Measurements from ENCODE around the gene CHRNB1. TPM values are rescaled to one million over a fixed set of nuclear protein-coding genes. Genes with fewer than 3 reads are reported as not detected.

CHRNB1 gene
- total RNA-seq, 4 donors from 2014 or later = 4.7 to 12.1 (median 8.1) TPM

GRCh38 chr17:7462474-7463371 is 17.9 kb downstream of the CHRNB1 start:
- no peak overlapping the region for H3K4me3 ChIP-seq
- H3K4me1 ChIP-seq = peaks cover 2 to 30% (median 17%) of the 10 kb centered on the region in 3 donors
- TF ChIP-seq POLR2A (IDR thresholded peaks at IDR 0.05) (no peak), EP300 (IDR thresholded peaks at IDR 0.05) (no peak), CTCF (IDR thresholded peaks at IDR 0.05) (no peak), POLR2AphosphoS5 (IDR thresholded peaks at IDR 0.05) (no peak)
- no peaks in the 10 kb centered on the region for H3K27me3 ChIP-seq
- peak overlapping the region in 1 of 4 donors; percentile 8 for H3K27ac ChIP-seq
- H3K36me3 ChIP-seq = peaks cover 0 to 55% of the 10 kb centered on the region in 2 donors
- H3K9me3 ChIP-seq = no peaks in the 10 kb centered on the region
- ATAC-seq = no peak
- 80 to 90% methylated on average over 8 to 10 of the region's 44 CpGs for WGBS, 2 donors (ENCODE audit: low coverage in 1 of 2)

GRCh38 chr17:7463372-7463846 is 18.5 kb downstream of the CHRNB1 start:
- Histone ChIP-seq H3K27ac (peak overlapping the region in 1 of 4 donors; percentile 8), H3K4me1 (peaks cover 2 to 37% (median 17%) of the 10 kb centered on the region in 3 donors), H3K27me3 (no peaks in the 10 kb centered on the region), H3K36me3 (peaks cover 0 to 55% of the 10 kb centered on the region in 2 donors), H3K9me3 (no peaks in the 10 kb centered on the region), H3K4me3 (no peak overlapping the region)
- WGBS, 2 donors (ENCODE audit: low coverage in 1 of 2) = 80 to 95% methylated on average over 4 to 7 of the region's 14 CpGs
- ATAC-seq = no peak
- TF ChIP-seq EP300 (IDR thresholded peaks at IDR 0.05) (no peak), POLR2A (IDR thresholded peaks at IDR 0.05) (no peak), CTCF (IDR thresholded peaks at IDR 0.05) (no peak), POLR2AphosphoS5 (IDR thresholded peaks at IDR 0.05) (no peak)

GRCh38 chr17:7464081-7464480 is 19.2 kb downstream of the CHRNB1 start:
- H3K9me3 ChIP-seq = no peaks in the 10 kb centered on the region
- no peak overlapping the region for H3K27ac ChIP-seq
- TF ChIP-seq EP300 (IDR thresholded peaks at IDR 0.05) (no peak), POLR2A (IDR thresholded peaks at IDR 0.05) (no peak), POLR2AphosphoS5 (IDR thresholded peaks at IDR 0.05) (no peak), CTCF (IDR thresholded peaks at IDR 0.05) (no peak)
- no peak for ATAC-seq
- H3K27me3 ChIP-seq = no peaks in the 10 kb centered on the region
- WGBS, 2 donors (ENCODE audit: low coverage in 1 of 2) = no CpG with 5 or more reads among the region's 9 CpGs
- no peak overlapping the region for H3K4me3 ChIP-seq
- peaks cover 0 to 55% of the 10 kb centered on the region in 2 donors for H3K36me3 ChIP-seq
- H3K4me1 ChIP-seq = peaks cover 2 to 44% (median 17%) of the 10 kb centered on the region in 3 donors

- H3K4me1 ChIP-seq = peaks cover 2 to 54% (median 17%) of the 10 kb centered on the region in 3 donors
- ATAC-seq = no peak
- 92% methylated on average over 19 of the region's 33 CpGs; no CpG with 5 or more reads in 1 of the 2 donors for WGBS, 2 donors (ENCODE audit: low coverage in 1 of 2)
- TF ChIP-seq POLR2AphosphoS5 (IDR thresholded peaks at IDR 0.05) (no peak), CTCF (IDR thresholded peaks at IDR 0.05) (no peak)
- no peaks in the 10 kb centered on the region for H3K9me3 ChIP-seq
- no peak overlapping the region for H3K4me3 ChIP-seq
- H3K27me3 ChIP-seq = no peaks in the 10 kb centered on the region
- H3K36me3 ChIP-seq = peaks cover 0 to 55% of the 10 kb centered on the region in 2 donors
- H3K27ac ChIP-seq = peak overlapping the region in 3 of 4 donors; percentile 70 to 74 (median 71)
Observed at GRCh38 chr17:7465597-7466275, 20.9 kb downstream of the CHRNB1 start.
